ENCODE data around the gene TTC3. TPM values are rescaled to one million over a fixed set of nuclear protein-coding genes. Genes with fewer than 3 reads are reported as not detected.

TTC3 gene
- total RNA-seq, 2 donors from 2014 or later: 104 to 105 TPM

- peaks cover 27% of the 10 kb centered on the region for H3K4me1 Mint-ChIP-seq
- DNase-seq (no peak), ATAC-seq (no peak)
- H3K36me3 Mint-ChIP-seq (ENCODE audit: low read depth): peaks cover 7% of the 10 kb centered on the region
- H3K27me3 Mint-ChIP-seq: no peaks in the 10 kb centered on the region
- H3K27ac Mint-ChIP-seq: peak overlapping the region; percentile 91
- no peaks in the 10 kb centered on the region for H3K9me3 ChIP-seq (ENCODE audit: control insufficient read depth, low read length, poor library complexity, severe bottlenecking)
- H3K4me3 Mint-ChIP-seq: peak overlapping the region; percentile 96
Observed at GRCh38 chr21:37071561-37072273, 1.3 kb upstream of the TTC3 start.

- Mint-ChIP-seq H3K36me3 (ENCODE audit: low read depth) (peaks cover 6% of the 10 kb centered on the region), H3K4me3 (peak overlapping the region; percentile 96), H3K27me3 (no peaks in the 10 kb centered on the region), H3K4me1 (peaks cover 27% of the 10 kb centered on the region), H3K27ac (peak overlapping the region; percentile 91)
- DNase-seq (peak in 2 of 3 donors; percentile 64 to 68), ATAC-seq (peak; percentile 47)
- H3K9me3 ChIP-seq (ENCODE audit: control insufficient read depth, low read length, poor library complexity, severe bottlenecking): no peaks in the 10 kb centered on the region
Observed at GRCh38 chr21:37072274-37072987, 623 bp upstream of the TTC3 start.

GRCh38 chr21:37073417-37074196 lies 553 bp downstream of the TTC3 start:
- ATAC-seq (peak; percentile 62), DNase-seq (peak; percentile 53 to 59 (median 59))
- no peaks in the 10 kb centered on the region for H3K9me3 ChIP-seq (ENCODE audit: control insufficient read depth, low read length, poor library complexity, severe bottlenecking)
- peak overlapping the region; percentile 96 for H3K4me3 Mint-ChIP-seq
- no peaks in the 10 kb centered on the region for H3K27me3 Mint-ChIP-seq
- peaks cover 5% of the 10 kb centered on the region for H3K36me3 Mint-ChIP-seq (ENCODE audit: low read depth)
- H3K27ac Mint-ChIP-seq: peak overlapping the region; percentile 97
- peaks cover 34% of the 10 kb centered on the region for H3K4me1 Mint-ChIP-seq

GRCh38 chr21:37074197-37074510 lies 1.1 kb downstream of the TTC3 start:
- peaks cover 34% of the 10 kb centered on the region for H3K4me1 Mint-ChIP-seq
- DNase-seq (no peak), ATAC-seq (no peak)
- H3K4me3 Mint-ChIP-seq: peak overlapping the region; percentile 96
- no peaks in the 10 kb centered on the region for H3K9me3 ChIP-seq (ENCODE audit: control insufficient read depth, low read length, poor library complexity, severe bottlenecking)
- peaks cover 3% of the 10 kb centered on the region for H3K36me3 Mint-ChIP-seq (ENCODE audit: low read depth)
- H3K27me3 Mint-ChIP-seq: no peaks in the 10 kb centered on the region
- H3K27ac Mint-ChIP-seq: peak overlapping the region; percentile 97

- Mint-ChIP-seq H3K4me1 (peaks cover 34% of the 10 kb centered on the region), H3K27me3 (no peaks in the 10 kb centered on the region), H3K27ac (peak overlapping the region; percentile 97), H3K36me3 (ENCODE audit: low read depth) (peaks cover 3% of the 10 kb centered on the region), H3K4me3 (peak overlapping the region; percentile 96)
- no peaks in the 10 kb centered on the region for H3K9me3 ChIP-seq (ENCODE audit: control insufficient read depth, low read length, poor library complexity, severe bottlenecking)
- ATAC-seq (no peak), DNase-seq (no peak)
Observed at GRCh38 chr21:37074546-37074945, 1.5 kb downstream of the TTC3 start.

- Mint-ChIP-seq H3K4me3 (peak overlapping the region; percentile 21), H3K27ac (no peak overlapping the region), H3K27me3 (no peaks in the 10 kb centered on the region), H3K4me1 (peaks cover 32% of the 10 kb centered on the region), H3K36me3 (ENCODE audit: low read depth) (no peaks in the 10 kb centered on the region)
- ATAC-seq (no peak), DNase-seq (no peak)
- no peaks in the 10 kb centered on the region for H3K9me3 ChIP-seq (ENCODE audit: control insufficient read depth, low read length, poor library complexity, severe bottlenecking)
Observed at GRCh38 chr21:37075214-37075770, 2.2 kb downstream of the TTC3 start.

GRCh38 chr21:37076087-37076850 lies 3.2 kb downstream of the TTC3 start:
- H3K27ac Mint-ChIP-seq: no peak overlapping the region
- no peak overlapping the region for H3K4me3 Mint-ChIP-seq
- DNase-seq (no peak), ATAC-seq (no peak)
- H3K27me3 Mint-ChIP-seq: no peaks in the 10 kb centered on the region
- no peaks in the 10 kb centered on the region for H3K9me3 ChIP-seq (ENCODE audit: control insufficient read depth, low read length, poor library complexity, severe bottlenecking)
- H3K36me3 Mint-ChIP-seq (ENCODE audit: low read depth): no peaks in the 10 kb centered on the region
- peaks cover 32% of the 10 kb centered on the region for H3K4me1 Mint-ChIP-seq

GRCh38 chr21:37077403-37077802 lies 4.3 kb downstream of the TTC3 start:
- DNase-seq: no peak
- H3K27ac Mint-ChIP-seq: no peak overlapping the region
- H3K27me3 Mint-ChIP-seq: no peaks in the 10 kb centered on the region
- no peaks in the 10 kb centered on the region for H3K9me3 ChIP-seq (ENCODE audit: control insufficient read depth, low read length, poor library complexity, severe bottlenecking)
- peaks cover 28% of the 10 kb centered on the region for H3K4me1 Mint-ChIP-seq
- no peaks in the 10 kb centered on the region for H3K36me3 Mint-ChIP-seq (ENCODE audit: low read depth)
- no peak overlapping the region for H3K4me3 Mint-ChIP-seq
- ATAC-seq: no peak

- no peak for ATAC-seq
- peaks cover 2% of the 10 kb centered on the region for H3K36me3 Mint-ChIP-seq (ENCODE audit: low read depth)
- no peak overlapping the region for H3K4me3 Mint-ChIP-seq
- no peaks in the 10 kb centered on the region for H3K9me3 ChIP-seq (ENCODE audit: control insufficient read depth, low read length, poor library complexity, severe bottlenecking)
- no peak for DNase-seq
- no peaks in the 10 kb centered on the region for H3K27me3 Mint-ChIP-seq
- H3K27ac Mint-ChIP-seq: no peak overlapping the region
- peaks cover 36% of the 10 kb centered on the region for H3K4me1 Mint-ChIP-seq
Observed at GRCh38 chr21:37079211-37079824, 6.3 kb downstream of the TTC3 start.

GRCh38 chr21:37082375-37082774 lies 9.3 kb downstream of the TTC3 start:
- H3K9me3 ChIP-seq (ENCODE audit: control insufficient read depth, low read length, poor library complexity, severe bottlenecking): no peaks in the 10 kb centered on the region
- Mint-ChIP-seq H3K36me3 (ENCODE audit: low read depth) (peaks cover 2% of the 10 kb centered on the region), H3K4me3 (no peak overlapping the region), H3K4me1 (peaks cover 33% of the 10 kb centered on the region), H3K27ac (no peak overlapping the region), H3K27me3 (no peaks in the 10 kb centered on the region)
- no peak for DNase-seq
- ATAC-seq: no peak

GRCh38 chr21:37082856-37083528 lies 9.9 kb downstream of the TTC3 start:
- DNase-seq (no peak), ATAC-seq (no peak)
- Mint-ChIP-seq H3K27ac (peak overlapping the region; percentile 78), H3K27me3 (no peaks in the 10 kb centered on the region), H3K4me1 (peaks cover 27% of the 10 kb centered on the region), H3K4me3 (no peak overlapping the region), H3K36me3 (ENCODE audit: low read depth) (peaks cover 2% of the 10 kb centered on the region)
- H3K9me3 ChIP-seq (ENCODE audit: control insufficient read depth, low read length, poor library complexity, severe bottlenecking): no peaks in the 10 kb centered on the region

GRCh38 chr21:37085726-37086125 lies 12.7 kb downstream of the TTC3 start:
- ATAC-seq: no peak
- H3K9me3 ChIP-seq (ENCODE audit: control insufficient read depth, low read length, poor library complexity, severe bottlenecking): no peaks in the 10 kb centered on the region
- DNase-seq: no peak
- no peaks in the 10 kb centered on the region for H3K27me3 Mint-ChIP-seq
- peaks cover 23% of the 10 kb centered on the region for H3K4me1 Mint-ChIP-seq
- no peak overlapping the region for H3K4me3 Mint-ChIP-seq
- peaks cover 2% of the 10 kb centered on the region for H3K36me3 Mint-ChIP-seq (ENCODE audit: low read depth)
- no peak overlapping the region for H3K27ac Mint-ChIP-seq

Measured in T-helper 17 cell (primary cell).